HG03175 (cell line): ENCODE data around the gene KY.

Experiments
- ATAC-seq: cut with Tn5 transposase; IDR thresholded peaks from one replicate; pipeline ENCODE4 v1.9.1; 2021; ENCODE audit warnings: mild to moderate bottlenecking, moderate library complexity; ENCODE audit not compliant: unreplicated experiment

Gene KY, protein sequence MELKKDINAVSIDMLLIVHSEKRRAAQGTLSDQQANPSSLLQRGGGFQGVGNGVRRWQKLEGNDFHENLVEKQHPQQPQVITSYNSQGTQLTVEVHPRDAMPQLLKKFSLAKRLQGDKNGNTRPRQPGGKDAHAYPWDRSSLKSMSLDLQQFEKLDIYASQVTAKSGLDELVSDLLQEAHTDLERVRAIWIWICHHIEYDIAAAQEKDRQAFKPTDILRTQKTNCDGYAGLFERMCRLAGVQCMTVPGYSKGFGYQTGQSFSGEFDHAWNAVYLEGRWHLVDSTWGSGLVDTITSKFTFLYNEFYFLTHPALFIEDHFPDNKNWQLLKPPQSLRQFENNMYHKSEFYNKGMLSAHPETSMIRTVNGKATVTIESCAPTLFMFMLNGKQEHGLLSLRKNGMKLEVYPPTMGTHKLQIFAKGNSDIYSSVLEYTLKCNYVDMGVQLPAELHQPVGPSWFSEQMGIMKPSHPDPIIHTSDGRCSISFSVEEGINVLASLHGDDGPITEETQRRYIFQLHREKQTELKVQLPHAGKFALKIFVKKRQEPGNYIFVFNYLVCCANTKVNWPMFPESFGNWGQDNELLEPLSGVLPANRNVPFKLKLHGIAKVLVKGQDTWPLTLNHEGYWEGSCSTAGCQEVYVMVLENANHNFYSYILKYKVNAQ

DNA sequence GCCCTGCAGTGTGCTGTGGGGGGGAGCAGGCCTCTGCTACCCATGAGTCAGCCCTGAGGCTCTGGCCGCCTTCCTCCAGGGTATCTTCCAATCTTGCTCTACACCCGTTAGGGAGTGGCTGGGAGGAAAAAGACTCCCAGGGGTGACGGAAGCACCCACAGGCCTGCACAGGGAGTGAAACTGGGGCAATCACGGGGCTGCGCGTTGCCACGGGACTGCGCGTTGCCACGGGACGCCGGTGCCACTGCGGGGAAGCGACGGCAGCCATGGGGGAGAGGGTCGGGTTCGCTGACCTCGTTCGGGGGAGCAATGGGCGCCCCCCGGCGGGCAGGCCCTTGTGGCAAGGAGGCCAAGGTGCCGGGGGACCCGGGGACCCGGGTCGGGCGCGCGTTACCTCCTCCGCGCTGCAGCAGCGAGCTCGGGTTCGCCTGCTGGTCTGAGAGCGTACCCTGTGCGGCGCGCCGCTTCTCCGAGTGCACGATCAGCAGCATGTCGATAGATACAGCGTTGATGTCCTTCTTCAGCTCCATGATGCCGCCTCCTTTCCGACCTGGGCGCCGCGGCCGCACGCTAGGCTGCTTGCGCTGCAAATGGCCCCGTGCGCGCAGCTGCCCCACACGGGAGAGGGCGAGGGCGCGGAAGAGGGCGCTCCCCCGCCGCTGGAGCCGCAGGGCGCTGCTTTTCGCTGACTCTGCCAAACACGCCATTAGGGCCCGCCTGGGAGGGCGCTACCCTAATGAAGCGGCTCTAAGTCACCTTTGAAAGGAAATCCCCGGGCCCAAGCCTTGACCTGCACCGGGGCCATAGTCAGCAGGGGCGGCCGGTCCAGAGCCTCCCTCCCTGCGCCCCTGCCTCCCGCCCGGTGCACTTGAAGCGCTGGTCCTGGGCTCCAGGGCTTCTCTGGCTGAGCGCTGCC lies at the start of gene KY:
Gene KY (minus strand): TSS at position 592 of the 916 bp plus-strand sequence. CDS start 62 bp downstream, at position 530.
- no peak for ATAC-seq

DNA sequence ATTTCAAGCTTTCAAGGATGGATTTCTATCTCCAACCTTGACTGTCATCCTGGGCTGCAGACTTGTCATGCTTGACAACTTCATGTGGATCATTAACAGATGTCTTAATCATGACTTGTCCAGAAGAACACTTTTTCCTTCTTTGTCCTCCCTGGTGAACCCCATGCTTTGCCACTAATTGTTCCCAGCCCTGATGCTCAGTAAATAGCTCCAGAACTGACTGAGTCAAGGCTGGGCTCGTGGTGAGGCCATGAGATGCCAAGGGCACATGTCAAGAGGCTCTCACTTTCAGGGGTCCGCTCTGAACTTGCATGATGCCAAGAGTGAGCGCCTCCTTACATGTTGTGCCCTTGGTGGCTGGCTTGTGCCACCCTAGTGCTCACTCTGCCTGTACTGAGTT lies 48.9 kb upstream of the KY start:
- no peak for ATAC-seq

DNA sequence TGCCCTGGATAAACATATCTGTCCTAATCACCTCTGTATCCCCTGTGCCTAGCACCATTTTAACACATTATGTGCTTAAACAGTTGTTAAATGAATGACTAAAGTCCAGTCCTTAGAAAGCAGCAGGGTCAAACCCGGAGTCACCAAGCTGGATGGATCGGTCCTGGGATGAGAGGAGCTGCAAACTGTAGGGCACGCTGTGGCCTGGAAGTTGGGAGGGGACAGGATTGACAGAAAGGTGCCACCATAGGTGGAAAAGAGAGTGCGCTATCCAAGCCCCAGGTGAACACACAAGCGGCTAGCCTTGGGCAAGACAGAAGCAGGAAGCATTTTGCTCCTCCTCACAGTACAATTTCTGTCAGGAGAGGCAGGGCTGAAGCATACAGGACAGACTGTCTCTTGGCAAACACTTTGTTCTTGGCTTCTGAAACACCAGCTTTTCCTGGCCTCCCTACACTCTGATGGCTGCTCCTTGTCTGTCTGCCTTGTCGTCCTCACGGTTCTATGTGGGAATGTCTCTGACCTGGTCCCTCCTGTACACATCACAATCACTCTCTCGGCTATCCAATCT lies 48.4 kb upstream of the KY start:
- no peak for ATAC-seq

DNA sequence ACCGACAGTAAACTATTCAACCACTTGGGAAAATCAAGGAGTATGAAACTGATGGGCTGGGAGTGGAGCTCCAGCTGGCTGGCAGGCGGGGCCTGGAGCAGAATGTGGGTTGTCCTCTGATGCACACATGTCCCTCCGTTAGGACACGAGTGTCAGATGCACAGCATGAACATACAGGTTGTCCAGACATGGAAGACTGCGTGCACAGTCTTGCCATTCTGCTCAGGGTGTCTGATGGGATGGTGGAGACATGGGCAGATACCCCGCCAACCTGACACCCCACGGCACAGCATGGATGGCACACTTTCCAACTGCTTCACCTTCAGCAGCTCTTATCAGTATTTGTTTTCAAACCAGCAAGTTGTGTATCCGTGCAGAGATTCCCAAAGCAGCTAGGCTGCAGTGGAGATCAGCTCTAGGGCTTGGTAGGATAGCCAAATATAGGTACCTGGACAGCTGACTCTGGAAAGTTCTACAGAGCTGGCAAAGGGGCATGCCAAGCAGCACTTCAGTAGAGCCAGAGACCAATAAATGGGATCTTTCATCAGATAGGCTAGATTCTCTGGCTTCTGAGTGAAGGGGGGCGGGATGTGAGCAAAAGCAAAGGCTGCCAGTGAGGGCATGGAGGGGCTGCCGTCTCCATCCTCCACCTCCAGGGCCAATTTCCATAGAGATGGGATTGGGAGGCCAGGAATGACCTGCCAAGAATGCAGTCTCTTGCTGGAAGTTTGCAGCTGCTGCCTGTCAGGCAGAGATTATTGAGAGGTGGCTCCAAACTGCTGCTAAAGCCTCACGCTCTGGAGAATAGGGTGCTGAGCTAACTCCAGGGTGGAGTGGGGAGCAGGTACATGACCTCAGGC lies 47.2 kb upstream of the KY start:
- no peak for ATAC-seq

DNA sequence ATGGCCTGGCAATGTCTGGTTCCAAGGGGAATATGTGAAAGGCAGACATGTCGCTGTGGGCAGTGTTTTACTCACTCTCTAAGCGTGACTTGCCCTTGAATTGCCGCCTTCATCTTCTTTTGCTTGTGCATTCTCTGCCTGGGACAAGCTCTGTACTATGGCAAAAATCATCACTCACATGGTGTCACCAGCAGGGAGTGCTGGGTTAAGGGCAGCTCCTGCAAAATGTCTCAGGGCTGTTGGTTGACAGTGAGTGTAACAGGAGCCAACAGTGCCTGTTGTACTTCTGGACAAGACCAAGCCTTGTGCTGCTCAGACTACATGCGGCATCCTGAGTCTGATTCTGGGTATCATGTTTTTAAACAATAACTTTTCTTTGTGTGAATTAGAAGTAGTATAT lies 45.3 kb upstream of the KY start:
- no peak for ATAC-seq

DNA sequence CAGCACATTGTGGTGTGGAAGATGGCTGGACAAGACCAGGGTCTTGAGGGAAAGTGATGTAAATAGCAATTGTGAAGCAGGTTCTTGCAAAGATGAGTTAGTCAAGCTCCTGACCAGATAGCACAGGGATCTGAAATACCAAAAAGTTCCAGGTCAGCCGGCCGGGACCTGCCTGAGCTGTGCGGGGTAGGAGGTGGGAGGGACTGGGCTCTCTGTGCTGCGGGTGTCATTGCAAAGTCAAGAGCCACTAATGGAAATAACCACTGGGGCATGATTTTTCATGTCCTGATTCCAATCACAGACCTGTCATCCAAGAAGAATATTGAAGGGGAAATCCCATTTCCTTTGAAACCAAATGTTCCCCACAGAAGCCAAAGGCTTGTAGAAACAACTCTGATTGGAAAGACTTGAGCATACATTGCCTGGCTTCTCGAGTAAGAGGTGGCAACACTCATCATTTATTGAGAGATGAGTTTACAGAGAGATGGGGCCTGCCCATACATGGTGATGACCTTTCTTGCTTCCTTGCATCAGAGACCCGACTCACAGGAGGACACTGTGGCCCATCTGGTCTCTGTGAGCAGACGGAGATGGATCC lies 44.2 kb upstream of the KY start:
- no peak for ATAC-seq

DNA sequence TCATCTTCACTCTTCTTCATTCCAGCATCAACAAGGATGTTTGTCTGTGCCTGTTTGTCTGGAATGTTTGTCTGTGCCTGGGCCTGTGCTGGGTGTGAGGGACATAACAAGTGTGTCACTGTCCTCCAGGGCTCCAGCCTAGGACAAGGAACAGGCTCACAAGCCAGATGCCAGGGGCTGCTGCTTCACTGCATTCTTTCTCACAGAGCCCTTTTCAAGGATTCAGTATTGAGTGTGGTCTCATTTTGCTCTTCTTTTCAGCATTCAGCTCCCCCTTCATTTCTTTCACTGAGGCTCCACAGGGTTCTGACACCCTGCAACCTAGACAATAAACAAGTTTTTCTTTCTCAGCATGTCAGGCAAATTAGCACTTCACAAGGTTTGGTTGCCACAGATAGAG lies 43.6 kb upstream of the KY start:
- no peak for ATAC-seq

DNA sequence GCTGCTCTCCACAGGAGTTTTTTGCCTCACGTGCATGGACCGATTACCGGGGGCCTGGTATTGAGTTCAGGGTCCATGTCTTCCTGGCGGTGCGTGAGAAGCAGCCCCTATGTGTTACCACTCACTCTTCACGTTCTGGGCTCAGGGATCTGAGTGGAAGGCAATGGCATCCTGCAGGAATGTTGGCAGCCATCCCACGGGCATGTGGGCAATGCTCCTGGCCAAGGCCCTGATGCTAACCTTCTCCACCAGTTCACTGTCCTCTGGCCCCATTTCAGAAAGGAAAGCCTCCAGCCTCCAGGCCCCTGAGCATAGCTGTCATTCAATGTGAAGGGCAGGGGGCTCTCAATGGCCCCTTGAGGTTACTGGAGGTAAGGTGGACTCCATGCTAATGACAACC lies 43.0 kb upstream of the KY start:
- no peak for ATAC-seq

DNA sequence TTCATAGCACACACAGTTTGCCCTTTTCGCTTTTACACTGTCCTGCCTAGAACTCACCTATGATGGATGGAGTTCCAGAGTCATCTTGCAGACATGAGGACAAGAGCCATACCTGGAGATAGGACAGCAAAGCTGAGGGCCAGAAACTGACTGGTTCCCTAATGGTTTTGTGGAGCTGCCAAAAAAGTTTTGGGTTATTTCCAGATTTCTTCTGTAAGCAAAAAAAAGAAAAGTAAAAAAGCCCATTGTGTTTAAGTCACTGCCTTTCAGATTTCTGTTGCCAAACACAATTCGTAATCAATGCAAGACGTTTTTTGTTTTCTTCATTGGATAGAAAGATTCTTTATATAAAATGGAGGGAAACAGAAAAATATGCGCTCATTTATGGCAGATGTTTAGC lies 42.4 kb upstream of the KY start:
- ATAC-seq: no peak

DNA sequence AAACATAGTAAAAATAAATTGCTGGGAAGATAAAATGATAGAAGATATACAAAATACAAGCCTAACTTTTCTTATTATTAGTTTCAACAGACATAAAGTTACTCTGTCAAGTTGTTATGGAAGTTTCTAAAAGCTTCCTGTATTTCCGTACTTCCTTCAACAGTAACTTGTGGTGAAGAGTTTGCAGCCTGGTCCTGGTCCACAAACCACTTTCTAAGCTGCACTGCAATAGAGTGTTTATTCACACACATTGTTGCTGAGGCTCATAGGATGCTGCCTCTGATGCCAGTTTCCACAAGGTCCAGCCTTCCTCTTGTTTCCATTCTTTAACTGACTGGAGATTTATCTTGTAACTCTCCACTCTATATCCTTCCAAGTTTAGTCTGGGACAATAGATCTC lies 39.4 kb upstream of the KY start:
- no peak for ATAC-seq

DNA sequence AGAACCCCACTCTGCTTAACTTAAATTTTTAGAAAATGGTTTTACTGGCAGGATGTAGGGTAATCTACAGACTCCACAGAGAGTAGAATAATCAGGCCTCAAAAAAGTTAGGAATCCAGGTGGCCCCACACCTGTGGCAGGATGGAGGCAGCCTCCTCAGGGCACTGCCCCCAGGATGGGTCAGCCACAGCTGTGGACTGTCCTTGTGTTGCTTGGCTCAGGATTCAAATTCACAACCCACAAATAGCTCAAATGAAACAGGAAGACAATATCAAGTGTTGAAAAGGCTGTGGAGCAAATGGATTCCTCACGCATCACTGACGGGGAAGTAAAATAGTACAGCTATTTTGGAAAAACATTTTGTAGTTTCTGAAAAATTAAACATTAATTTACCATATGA lies 36.8 kb upstream of the KY start:
- ATAC-seq: no peak

DNA sequence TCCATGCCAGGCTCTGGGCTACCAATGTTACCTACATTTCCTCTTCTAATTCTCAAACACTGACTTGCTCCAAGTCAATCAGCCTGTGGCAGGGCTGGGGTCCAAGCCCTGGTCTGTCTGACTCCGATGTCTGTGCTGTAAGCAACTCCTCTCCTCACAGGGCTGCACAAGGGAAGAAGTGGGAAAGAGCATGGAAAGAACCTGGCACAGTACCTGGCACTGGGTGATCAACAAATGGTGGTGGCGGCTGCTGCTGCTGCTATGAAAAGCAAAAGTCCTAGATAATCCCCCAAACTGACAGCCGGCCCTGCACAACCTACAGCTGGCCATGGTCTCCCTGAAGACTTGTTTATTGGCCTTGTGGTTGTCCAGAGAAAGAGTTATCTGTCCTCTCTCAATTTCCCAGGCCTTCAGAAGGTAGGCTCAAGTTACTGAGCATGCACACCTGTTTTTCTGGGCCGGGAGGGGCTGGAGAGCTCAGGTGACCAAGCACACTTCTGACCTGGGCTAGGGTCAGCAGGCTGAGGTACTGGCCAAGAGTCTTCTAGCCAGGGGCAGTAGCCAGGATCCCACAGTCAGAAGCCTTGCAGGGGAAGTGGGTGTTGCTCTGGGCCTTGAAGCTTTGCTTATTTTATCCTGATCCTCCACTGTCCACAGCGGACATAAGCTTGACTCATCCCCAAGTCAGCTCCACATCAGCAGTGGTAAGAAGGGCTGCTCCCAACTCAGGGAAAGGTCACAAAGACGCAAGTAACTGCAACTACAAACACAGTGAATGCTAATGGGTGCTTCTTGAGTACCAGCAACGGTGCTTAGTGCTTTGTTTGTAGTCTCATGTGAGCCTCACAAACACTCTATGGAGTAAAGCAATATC lies 35.3 kb upstream of the KY start:
- ATAC-seq: no peak

DNA sequence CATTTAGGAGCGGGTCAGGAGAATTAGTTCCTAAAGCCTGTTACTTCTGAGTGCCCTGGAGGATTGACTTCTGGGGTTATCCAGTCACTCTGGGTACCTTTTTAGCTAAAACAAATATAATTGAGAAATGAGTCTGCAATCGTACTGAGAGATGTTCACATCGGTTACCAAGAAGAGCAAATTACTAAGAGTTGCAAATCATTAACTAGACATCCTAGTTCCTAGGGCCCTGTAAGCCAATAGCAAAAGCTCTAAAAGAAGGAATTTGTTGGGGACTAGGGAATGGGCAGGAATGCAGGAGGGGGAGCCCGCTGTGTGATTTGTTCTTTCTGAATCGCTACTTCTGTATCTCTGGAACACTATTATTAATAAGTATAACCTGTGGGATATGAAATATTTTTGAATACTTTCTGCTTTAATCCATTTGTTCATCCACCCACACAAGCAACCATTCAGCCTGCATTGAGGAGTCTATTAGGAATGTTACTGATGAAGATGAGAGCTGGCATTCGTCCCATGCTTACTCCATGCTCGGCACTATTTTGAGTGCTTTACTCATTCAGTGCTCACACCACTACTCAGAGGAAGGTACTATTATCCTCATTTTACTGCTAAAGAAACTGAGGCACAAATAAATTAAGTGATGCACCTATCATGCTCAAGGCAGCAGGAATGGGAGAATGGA lies 31.5 kb upstream of the KY start:
- ATAC-seq: no peak

DNA sequence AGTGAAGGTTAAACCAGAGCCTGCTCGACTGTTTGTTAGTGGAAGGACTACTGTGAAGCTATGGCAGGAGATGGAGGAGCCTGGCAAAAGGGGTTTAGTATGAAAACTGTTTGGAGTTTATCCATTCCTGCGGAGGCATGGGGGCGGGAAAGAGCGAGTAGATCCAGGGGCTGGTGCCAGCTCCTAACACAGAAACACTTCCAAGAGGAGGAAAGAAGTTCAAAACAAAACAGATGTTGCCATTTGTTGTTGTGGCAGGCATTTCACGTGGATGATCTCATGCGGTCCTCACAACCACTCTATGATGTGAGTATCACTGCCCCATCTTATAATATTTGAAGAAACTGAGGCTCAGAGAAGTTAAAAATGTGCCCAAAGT lies 30.7 kb upstream of the KY start:
- no peak for ATAC-seq

DNA sequence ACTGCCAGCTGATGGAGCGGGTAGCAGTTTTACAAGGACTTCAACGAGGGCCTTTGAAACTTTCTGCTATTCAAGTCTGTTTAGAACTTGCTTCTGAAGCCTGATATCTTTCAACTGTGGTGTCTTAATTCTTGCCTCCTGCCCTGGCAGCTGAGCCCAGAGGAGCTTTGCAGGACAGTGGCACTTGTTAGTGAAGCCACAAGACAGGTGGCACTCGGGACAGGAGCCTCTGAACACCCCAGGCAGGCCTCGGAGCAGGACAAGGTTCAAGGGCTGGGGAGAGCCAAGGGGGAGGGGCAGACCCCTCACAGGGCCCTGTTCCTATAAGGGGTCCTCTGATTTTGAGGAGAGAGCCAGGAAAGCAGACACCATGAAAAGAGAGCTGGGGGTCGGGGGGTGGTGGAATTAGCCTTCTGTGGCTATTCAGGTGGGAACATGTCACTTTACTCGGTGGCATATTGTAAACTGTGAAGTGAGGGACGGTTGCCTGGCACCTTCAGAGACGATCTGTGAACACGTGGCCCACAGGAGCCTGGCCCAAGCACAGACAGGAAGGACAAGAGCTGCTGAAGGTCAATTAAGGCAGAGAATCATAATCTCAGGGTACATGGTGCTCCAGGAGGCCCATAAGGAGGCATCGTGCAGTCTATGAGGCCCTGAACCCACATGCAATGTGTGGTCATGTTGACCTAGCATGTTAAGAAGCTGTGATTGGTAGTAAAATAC lies 30.1 kb upstream of the KY start:
- ATAC-seq: no peak

DNA sequence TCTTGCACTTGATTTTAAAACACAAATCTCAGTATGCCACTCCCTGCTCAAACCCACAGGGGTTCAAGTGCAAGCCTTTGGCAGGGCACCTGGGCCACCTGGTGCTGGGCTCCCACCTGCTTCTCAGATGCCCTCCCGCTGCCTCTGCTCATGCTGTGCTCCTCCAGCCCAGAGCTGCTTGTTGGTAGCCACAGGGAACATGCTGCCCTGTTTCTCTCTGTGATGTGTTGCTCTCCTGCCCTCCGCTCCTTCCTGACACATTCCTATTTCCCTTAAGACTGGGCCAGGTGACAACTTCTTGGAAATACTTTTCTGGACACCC lies 27.1 kb upstream of the KY start:
- ATAC-seq: no peak

DNA sequence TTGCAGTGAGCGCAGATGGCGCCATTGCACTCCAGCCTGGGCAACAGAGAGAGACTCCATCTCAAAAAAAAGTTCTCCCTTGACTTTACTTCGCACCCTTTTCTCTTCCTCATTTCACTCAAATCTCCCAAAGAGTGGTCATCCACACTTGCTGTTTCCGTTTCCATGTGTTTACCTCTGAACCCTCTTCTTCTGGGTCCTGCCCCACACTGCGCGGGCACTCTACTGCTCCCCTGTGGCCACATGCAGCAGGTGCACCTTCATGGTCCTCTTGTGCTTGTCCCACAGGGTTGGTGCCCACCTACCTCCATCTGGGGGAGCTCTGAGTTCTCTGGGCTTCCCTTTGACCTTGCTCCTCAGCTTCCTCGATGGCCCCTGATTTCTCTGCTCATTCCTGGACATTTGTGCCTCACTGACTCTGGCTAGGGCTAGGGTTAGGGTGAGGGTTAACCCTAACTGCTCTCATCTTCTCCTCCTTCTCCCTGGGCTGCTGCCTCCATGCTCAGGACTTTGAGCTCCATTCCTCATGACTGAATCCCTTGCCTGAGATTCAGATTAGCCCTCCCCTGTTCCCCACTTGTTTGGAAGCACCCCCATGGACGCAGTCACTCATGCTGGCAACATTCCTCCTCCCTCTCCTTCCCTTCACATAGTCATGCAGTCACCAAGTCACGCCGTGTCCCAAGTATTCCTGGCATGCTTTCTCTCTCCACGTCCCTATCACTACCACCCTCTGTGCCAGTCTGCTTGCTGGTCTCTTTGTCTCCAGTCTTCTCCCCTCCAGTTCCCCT lies 26.6 kb upstream of the KY start:
- ATAC-seq: no peak
